HUDEP-2 (cell line): ENCODE results near the gene SLC5A11.

Experiments
- DNase-seq, 76 experiments: peaks; one replicate each; lab custom pipeline; 2025; ENCODE audit not compliant: unreplicated experiment in 76 of 76; lab: John Stamatoyannopoulos, UW

Gene SLC5A11

GRCh38 chr16:24909856-24910255 is 64.1 kb downstream of the SLC5A11 start:
- DNase-seq: no peak

- no peak for DNase-seq
These were observed 69.3 kb downstream of the SLC5A11 start for GRCh38 chr16:24915019-24915418.

DNA sequence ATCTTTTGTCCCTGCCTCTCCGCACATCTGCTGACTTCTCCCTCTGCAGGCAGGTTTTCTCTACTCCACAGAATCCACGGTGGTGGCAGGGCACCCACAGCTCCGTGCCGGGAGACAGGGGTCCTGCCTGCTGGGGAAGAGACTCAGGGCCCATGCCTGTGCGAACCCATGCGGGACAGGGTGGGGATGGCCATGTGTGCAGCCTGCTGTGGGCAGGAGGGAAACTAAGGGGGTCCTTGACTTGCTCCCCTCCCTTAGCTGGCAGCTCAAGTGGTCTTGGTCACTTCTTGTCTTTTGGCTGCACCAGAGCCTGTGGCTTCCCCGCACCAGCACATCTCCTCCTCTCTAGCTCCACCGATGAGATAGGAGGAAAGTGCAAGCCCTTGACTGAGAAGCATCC is 69.8 kb downstream of the SLC5A11 start:
- DNase-seq: no peak

- DNase-seq: no peak
These were observed 71.5 kb downstream of the SLC5A11 start for GRCh38 chr16:24917236-24917635.

- DNase-seq: no peak
These were observed 72.1 kb downstream of the SLC5A11 start for GRCh38 chr16:24917891-24918290.

- DNase-seq: no peak
These were observed 72.9 kb downstream of the SLC5A11 start for GRCh38 chr16:24918641-24919040.

- DNase-seq: no peak
These were observed 73.8 kb downstream of the SLC5A11 start for GRCh38 chr16:24919536-24919935.

DNA sequence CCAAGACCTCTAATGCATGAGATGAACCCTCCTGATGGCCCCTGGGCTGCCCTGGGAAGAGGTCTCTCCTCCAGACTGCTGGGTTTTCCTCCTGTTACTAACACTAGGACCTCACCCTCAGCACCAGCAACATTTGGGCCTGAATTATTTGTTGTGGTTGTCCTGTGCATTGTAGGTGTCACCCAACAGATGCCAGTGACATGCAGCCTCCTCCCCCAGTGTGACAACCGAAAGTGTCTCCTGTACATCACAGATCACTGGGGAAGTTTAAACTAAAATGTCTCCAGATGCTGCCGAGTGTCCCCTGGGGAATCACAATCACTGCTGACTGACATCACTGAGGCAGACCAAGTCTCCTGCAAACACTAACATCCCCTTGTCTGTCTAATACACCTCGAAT is 74.8 kb downstream of the SLC5A11 start:
- no peak for DNase-seq

- DNase-seq: no peak
These were observed 75.5 kb downstream of the SLC5A11 start for GRCh38 chr16:24921229-24921628.

DNA sequence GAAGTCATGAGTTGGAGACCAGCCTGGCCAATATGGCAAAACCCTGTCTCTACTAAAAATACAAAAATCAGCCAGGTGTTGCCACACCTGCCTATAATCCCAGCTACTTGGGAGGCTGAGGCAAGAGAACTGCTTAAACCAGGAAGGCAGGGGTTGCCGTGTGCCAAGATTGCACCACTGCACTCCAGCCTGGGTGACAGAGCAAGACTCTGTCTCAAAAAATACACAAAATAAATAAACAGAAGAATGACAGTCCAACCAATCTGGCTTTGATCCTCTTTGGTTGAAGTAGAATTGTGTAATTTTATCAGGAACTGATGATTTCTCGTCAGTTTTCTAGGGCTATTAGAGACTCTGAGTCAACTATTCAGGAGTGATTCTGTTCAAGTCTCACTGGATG is 79.4 kb downstream of the SLC5A11 start:
- DNase-seq: no peak

GRCh38 chr16:24929409-24929808 is 83.6 kb downstream of the SLC5A11 start:
- no peak for DNase-seq

DNA sequence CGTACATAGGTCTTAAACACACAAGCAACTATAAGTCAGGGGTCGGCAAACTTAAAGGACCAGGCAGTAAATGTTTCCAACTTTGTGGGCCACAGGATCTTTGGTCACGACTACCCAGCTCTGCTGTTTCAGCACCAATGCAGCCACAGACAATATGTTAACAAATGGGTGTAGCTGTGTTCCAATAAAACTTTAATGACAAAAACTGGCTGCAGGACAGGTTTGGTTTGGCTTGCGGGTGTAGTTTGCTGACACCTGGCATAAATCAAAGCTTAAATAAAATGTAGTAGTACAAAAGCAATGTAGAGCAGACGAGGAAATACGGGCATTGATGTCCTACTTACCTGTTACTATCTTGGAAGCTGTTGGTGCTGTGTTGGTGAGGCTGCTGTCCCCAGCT is 84.7 kb downstream of the SLC5A11 start:
- no peak for DNase-seq

DNA sequence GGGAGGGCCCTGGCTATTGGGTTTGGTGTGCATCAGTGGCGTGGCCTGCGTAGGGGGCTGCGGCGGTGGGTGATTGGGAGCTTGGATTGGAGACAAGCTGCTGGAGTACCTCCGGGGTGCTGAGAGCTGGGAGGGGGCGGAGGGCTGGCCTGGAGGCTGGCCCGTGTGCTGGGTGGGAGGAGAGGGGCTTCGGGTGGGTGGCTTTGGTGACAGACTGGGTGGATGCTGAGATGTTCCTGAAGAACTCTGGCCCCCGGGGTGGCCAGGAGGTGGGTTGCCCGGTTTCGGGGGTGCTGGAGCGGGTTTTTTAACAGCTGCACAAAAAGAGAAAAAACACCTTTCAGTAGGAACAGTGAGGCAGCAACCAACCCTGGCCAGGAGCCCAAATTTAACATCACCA is 85.3 kb downstream of the SLC5A11 start:
- DNase-seq: no peak

- DNase-seq: no peak
These were observed 89.6 kb downstream of the SLC5A11 start for GRCh38 chr16:24935336-24935735.

- no peak for DNase-seq
These were observed 90.4 kb downstream of the SLC5A11 start for GRCh38 chr16:24936151-24936550.

- DNase-seq: no peak
These were observed 93.5 kb downstream of the SLC5A11 start for GRCh38 chr16:24939224-24939623.

GRCh38 chr16:24939738-24940137 is 94.0 kb downstream of the SLC5A11 start:
- no peak for DNase-seq

DNA sequence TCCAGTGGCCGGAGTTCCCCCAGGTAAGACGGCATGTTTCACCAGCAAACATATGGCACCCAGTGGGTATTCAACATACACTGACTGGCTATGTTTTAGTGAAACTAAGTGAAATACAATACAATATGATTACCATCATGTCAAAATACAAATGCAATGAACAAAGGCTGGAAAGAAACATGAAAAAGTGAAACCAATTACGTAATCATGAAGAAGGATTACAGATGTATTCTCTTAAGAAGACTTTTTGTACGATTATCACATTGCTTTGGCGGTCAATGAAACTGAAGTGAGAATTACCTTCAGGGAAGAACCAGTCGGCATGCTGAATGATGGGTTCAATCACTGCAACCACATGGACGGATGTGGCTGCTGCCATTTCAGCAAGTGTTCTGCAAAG is 97.7 kb downstream of the SLC5A11 start:
- no peak for DNase-seq

DNA sequence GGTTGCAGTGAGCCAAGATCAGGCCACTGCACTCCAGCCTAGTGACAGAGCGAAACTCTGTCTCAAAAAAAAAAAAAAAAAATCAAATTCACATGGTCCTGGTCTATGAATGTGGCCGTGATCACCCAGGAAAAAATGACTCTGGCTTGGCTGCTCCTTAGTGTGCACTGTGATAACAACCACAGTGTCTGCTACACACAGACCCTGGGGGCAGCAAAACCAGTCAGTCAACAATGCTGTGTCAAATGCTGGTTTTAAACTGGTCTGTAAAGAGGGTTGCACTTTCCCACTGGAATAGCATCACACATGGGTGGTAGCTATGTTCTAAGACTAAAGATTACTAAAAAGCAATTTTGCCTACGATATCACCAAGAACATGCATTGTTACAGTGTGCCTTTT is 98.4 kb downstream of the SLC5A11 start:
- no peak for DNase-seq

GRCh38 chr16:24946155-24946554 is 100.4 kb downstream of the SLC5A11 start:
- no peak for DNase-seq

DNA sequence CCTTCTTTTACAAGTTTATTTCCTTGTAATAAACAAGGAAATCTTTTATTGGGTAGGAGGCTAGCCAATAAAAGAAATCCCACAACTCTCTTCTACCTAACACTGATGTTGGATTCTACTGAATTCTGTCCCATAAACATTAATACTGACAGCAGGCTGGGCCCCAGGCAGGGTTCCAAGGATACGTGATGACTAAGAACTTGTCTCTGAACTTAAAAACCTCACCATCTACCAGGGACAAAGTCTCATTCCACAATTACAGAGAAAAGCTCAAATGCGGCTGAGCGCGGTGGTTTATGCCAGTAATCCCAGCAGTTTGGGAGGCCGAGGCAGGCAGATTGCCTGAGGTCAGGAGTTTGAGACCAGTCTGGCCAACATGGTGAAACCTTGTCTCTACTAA is 104.5 kb downstream of the SLC5A11 start:
- no peak for DNase-seq

GRCh38 chr16:24953306-24953705 is 107.5 kb downstream of the SLC5A11 start:
- no peak for DNase-seq

GRCh38 chr16:24953721-24954120 is 108.0 kb downstream of the SLC5A11 start:
- no peak for DNase-seq

GRCh38 chr16:24954137-24954536 is 108.4 kb downstream of the SLC5A11 start:
- no peak for DNase-seq
